Measurements from ENCODE around the gene APCDD1.

DNA sequence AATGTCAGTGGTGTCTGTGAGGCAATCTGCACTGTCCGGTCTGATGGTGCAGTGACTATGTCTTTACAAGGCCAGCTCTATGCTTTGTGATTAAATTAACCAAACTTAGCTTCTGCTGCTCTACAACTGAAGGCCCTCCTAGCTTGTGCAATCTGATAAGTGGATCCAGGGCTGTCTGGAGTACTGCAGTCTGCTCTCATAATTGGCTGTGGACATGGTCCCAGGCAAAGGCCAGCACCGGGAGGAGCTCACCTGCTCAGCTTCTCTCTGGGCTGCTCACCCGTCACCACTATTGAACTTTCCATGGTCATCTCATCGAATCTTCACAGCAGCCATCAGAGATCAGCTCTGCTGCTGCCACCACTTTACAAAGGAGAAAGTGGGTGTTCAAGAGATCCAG, 13.0 kb upstream of the APCDD1 start:
- TF ChIP-seq, protein P1, sequence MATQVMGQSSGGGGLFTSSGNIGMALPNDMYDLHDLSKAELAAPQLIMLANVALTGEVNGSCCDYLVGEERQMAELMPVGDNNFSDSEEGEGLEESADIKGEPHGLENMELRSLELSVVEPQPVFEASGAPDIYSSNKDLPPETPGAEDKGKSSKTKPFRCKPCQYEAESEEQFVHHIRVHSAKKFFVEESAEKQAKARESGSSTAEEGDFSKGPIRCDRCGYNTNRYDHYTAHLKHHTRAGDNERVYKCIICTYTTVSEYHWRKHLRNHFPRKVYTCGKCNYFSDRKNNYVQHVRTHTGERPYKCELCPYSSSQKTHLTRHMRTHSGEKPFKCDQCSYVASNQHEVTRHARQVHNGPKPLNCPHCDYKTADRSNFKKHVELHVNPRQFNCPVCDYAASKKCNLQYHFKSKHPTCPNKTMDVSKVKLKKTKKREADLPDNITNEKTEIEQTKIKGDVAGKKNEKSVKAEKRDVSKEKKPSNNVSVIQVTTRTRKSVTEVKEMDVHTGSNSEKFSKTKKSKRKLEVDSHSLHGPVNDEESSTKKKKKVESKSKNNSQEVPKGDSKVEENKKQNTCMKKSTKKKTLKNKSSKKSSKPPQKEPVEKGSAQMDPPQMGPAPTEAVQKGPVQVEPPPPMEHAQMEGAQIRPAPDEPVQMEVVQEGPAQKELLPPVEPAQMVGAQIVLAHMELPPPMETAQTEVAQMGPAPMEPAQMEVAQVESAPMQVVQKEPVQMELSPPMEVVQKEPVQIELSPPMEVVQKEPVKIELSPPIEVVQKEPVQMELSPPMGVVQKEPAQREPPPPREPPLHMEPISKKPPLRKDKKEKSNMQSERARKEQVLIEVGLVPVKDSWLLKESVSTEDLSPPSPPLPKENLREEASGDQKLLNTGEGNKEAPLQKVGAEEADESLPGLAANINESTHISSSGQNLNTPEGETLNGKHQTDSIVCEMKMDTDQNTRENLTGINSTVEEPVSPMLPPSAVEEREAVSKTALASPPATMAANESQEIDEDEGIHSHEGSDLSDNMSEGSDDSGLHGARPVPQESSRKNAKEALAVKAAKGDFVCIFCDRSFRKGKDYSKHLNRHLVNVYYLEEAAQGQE (IDR thresholded peaks at IDR 0.05; ENCODE audit: unreplicated experiment): no peak
- no peak for TF ChIP-seq CREB1 (CRISPR knock-in tag; IDR thresholded peaks at IDR 0.05; ENCODE audit: low read depth)
- no peak for TF ChIP-seq EZH2phosphoT487 (IDR thresholded peaks at IDR 0.05; ENCODE audit: unreplicated experiment)
- no peak for TF ChIP-seq EZH2 (IDR thresholded peaks at IDR 0.05; ENCODE audit: low read depth, unreplicated experiment)
- no peak for TF ChIP-seq POLR2AphosphoS5 (IDR thresholded peaks at IDR 0.05; ENCODE audit: low read depth)
- TF ChIP-seq, protein P2, sequence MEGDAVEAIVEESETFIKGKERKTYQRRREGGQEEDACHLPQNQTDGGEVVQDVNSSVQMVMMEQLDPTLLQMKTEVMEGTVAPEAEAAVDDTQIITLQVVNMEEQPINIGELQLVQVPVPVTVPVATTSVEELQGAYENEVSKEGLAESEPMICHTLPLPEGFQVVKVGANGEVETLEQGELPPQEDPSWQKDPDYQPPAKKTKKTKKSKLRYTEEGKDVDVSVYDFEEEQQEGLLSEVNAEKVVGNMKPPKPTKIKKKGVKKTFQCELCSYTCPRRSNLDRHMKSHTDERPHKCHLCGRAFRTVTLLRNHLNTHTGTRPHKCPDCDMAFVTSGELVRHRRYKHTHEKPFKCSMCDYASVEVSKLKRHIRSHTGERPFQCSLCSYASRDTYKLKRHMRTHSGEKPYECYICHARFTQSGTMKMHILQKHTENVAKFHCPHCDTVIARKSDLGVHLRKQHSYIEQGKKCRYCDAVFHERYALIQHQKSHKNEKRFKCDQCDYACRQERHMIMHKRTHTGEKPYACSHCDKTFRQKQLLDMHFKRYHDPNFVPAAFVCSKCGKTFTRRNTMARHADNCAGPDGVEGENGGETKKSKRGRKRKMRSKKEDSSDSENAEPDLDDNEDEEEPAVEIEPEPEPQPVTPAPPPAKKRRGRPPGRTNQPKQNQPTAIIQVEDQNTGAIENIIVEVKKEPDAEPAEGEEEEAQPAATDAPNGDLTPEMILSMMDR (conservative IDR thresholded peaks at IDR 0.05; ENCODE audit: low read depth in 2 of 2): no peak
- no peak for TF ChIP-seq ZNF114 (CRISPR knock-in tag; IDR thresholded peaks at IDR 0.05)

Measured in GM23338 (cell line).